Measurements from ENCODE around the gene LPP. TPM values are rescaled to one million over a fixed set of nuclear protein-coding genes. Genes with fewer than 3 reads are reported as not detected.

Gene LPP
- total RNA-seq, 1 donor from 2014 or later = 1,791 TPM

DNA sequence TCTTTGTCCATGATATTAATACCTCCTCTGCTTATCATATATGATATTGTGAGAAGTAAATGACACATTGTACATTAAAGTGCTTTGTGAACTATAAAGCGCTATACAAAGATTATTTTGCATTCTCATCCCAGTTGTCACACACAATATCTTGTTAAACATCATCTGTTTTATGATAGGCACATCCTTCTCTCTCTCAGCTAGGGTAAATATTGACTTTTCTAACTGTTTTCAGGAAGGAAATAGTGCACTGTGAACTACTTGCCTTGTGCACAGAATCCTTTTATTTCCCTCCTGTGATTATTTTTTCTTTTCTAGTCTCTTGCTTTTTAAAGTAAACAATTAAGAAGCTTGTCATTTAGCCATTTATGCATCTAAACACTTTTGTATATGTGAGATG, 388.2 kb downstream of the LPP start:
- no peak overlapping the region for H3K4me3 ChIP-seq
- peaks cover 0 to 10% of the 10 kb centered on the region in 2 donors for H3K4me1 ChIP-seq
- H3K36me3 ChIP-seq = peaks cover 10 to 12% of the 10 kb centered on the region in 2 donors
- DNase-seq (ENCODE audit: low spot score in 2 of 2) = no peak
- no peaks in the 10 kb centered on the region for H3K27me3 ChIP-seq
- intact Hi-C loops (cut with DNase I) = no loop called here
- no peak for TF ChIP-seq CTCF (IDR thresholded peaks at IDR 0.05)
- no peak overlapping the region for H3K27ac ChIP-seq
- no peaks in the 10 kb centered on the region for H3K9me3 ChIP-seq

DNA sequence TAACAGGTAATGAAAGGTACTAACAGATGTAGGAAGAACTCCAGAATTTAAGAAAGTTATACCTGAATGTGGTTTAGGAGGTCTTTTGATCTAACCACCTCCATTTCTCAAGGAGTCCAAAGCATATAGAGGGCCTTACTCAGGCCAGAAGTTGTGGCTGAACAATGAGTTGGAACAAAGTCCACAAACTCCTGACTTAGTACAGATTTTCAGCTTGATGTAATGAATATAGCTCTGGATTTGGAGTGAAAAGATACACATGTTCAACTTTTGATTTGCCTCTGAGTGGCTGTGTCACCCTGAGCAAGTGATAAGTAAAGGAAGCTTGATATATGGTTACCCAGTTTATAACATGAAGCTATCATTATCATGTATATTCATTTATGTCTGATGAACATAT, 390.1 kb downstream of the LPP start:
- intact Hi-C loops (cut with DNase I) = no loop called here
- peaks cover 0 to 10% of the 10 kb centered on the region in 2 donors for H3K4me1 ChIP-seq
- H3K27ac ChIP-seq = no peak overlapping the region
- TF ChIP-seq CTCF (IDR thresholded peaks at IDR 0.05) = no peak
- no peak for DNase-seq (ENCODE audit: low spot score in 2 of 2)
- no peak overlapping the region for H3K4me3 ChIP-seq
- peaks cover 10 to 14% of the 10 kb centered on the region in 2 donors for H3K36me3 ChIP-seq
- H3K27me3 ChIP-seq = no peaks in the 10 kb centered on the region
- H3K9me3 ChIP-seq = no peaks in the 10 kb centered on the region

GRCh38 chr3:188546835-188547670, 393.1 kb downstream of the LPP start:
- H3K4me1 ChIP-seq = peaks cover 0 to 6% of the 10 kb centered on the region in 2 donors
- H3K4me3 ChIP-seq = no peak overlapping the region
- TF ChIP-seq CTCF (IDR thresholded peaks at IDR 0.05) = no peak
- no peaks in the 10 kb centered on the region for H3K27me3 ChIP-seq
- no peaks in the 10 kb centered on the region for H3K9me3 ChIP-seq
- intact Hi-C loops (cut with DNase I) = no loop called here
- H3K27ac ChIP-seq = no peak overlapping the region
- peaks cover 10 to 13% of the 10 kb centered on the region in 2 donors for H3K36me3 ChIP-seq
- no peak for DNase-seq (ENCODE audit: low spot score in 2 of 2)

DNA sequence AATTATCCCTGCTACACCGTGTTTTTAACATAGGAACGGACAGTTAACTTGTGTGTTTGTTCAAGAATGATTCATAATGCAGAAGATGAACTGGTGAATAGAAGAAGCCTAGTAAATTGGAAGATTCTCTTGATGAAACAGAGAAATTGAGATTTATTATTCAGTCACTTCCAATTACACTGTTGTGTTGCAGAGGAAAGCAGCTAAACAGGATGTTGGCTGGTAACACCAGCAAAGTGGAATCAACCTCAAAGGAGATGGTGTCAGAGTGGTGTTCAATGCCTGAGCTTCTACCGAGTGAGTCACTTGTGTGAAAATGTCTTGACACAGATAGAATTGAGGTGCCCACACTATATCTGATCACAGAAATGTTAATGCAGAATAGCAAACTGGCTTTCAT, 399.6 kb downstream of the LPP start:
- intact Hi-C loops (cut with DNase I) = no loop called here
- no peak for DNase-seq (ENCODE audit: low spot score in 2 of 2)
- H3K4me1 ChIP-seq = peaks cover 4 to 13% of the 10 kb centered on the region in 2 donors
- no peak overlapping the region for H3K4me3 ChIP-seq
- H3K27me3 ChIP-seq = no peaks in the 10 kb centered on the region
- no peaks in the 10 kb centered on the region for H3K36me3 ChIP-seq
- TF ChIP-seq CTCF (IDR thresholded peaks at IDR 0.05) = no peak
- no peaks in the 10 kb centered on the region for H3K9me3 ChIP-seq
- no peak overlapping the region for H3K27ac ChIP-seq

DNA sequence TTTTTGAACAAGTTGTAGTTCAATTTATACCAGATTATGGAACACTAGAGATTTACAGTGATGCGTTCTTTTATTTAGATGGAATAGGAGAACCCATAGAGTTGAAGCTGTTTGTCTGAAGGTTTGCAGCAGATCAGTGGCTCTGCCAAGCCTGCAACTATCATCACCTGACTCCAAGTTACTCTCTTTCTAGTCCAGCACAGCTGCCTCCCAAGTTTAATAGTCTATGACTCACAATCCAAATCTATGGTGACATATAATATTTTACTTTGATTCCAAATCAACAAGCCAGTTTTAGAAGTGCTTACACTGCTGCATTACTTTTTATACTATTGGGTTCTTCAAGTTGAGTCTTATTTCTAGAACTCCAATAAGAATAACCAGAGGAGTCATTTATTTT, 400.4 kb downstream of the LPP start:
- DNase-seq (ENCODE audit: low spot score in 2 of 2) = no peak
- Histone ChIP-seq H3K4me3 (no peak overlapping the region), H3K4me1 (peaks cover 4 to 20% of the 10 kb centered on the region in 2 donors), H3K9me3 (no peaks in the 10 kb centered on the region), H3K27ac (no peak overlapping the region), H3K27me3 (no peaks in the 10 kb centered on the region), H3K36me3 (no peaks in the 10 kb centered on the region)
- TF ChIP-seq CTCF (IDR thresholded peaks at IDR 0.05) = no peak
- intact Hi-C loops (cut with DNase I) = no loop called here
